Activated naive CD4-positive, alpha-beta T cell treated with anti-CD3 and anti-CD28 coated beads, Interleukin-2, amount 50 U/mL, for 24 hours (primary cell): ENCODE measurements around the gene HIPK2.

Experiments
- H3K27ac Mint-ChIP-seq: one replicate; pipeline ENCODE4 v1.8.0; 2021; ENCODE audit warnings: mild to moderate bottlenecking, mixed read lengths
- H3K27me3 Mint-ChIP-seq: one replicate; pipeline ENCODE4 v1.8.0; 2021; ENCODE audit warnings: mixed read lengths
- H3K36me3 Mint-ChIP-seq: one replicate; pipeline ENCODE4 v1.8.0; 2021; ENCODE audit warnings: mixed read lengths
- H3K4me1 Mint-ChIP-seq: one replicate; pipeline ENCODE4 v1.8.0; 2021; ENCODE audit warnings: mixed read lengths
- H3K4me3 Mint-ChIP-seq: one replicate; pipeline ENCODE4 v1.8.0; 2021; ENCODE audit warnings: mild to moderate bottlenecking, mixed read lengths
- H3K9me3 Mint-ChIP-seq: one replicate; pipeline ENCODE4 v1.8.0; 2021; ENCODE audit warnings: mixed read lengths

HIPK2 gene

GRCh38 chr7:139645572-139646523 lies 131.9 kb downstream of the HIPK2 start:
- no peaks in the 10 kb centered on the region for H3K27me3 Mint-ChIP-seq
- H3K4me3 Mint-ChIP-seq: no peak overlapping the region
- peaks cover 91% of the 10 kb centered on the region for H3K4me1 Mint-ChIP-seq
- H3K9me3 Mint-ChIP-seq: no peaks in the 10 kb centered on the region
- no peak overlapping the region for H3K27ac Mint-ChIP-seq
- no peaks in the 10 kb centered on the region for H3K36me3 Mint-ChIP-seq

- Mint-ChIP-seq H3K36me3 (peaks cover 2% of the 10 kb centered on the region), H3K9me3 (no peaks in the 10 kb centered on the region), H3K4me1 (peaks cover 90% of the 10 kb centered on the region), H3K4me3 (peak overlapping the region; percentile 6), H3K27ac (no peak overlapping the region), H3K27me3 (no peaks in the 10 kb centered on the region)
Observed at GRCh38 chr7:139643951-139644585, 133.7 kb downstream of the HIPK2 start.

GRCh38 chr7:139642283-139642682 lies 135.5 kb downstream of the HIPK2 start:
- Mint-ChIP-seq H3K4me1 (peaks cover 87% of the 10 kb centered on the region), H3K36me3 (peaks cover 2% of the 10 kb centered on the region), H3K27ac (no peak overlapping the region), H3K9me3 (no peaks in the 10 kb centered on the region), H3K27me3 (no peaks in the 10 kb centered on the region), H3K4me3 (no peak overlapping the region)

GRCh38 chr7:139641337-139641992 lies 136.3 kb downstream of the HIPK2 start:
- Mint-ChIP-seq H3K27ac (no peak overlapping the region), H3K9me3 (no peaks in the 10 kb centered on the region), H3K4me1 (peaks cover 87% of the 10 kb centered on the region), H3K4me3 (no peak overlapping the region), H3K36me3 (peaks cover 2% of the 10 kb centered on the region), H3K27me3 (no peaks in the 10 kb centered on the region)

GRCh38 chr7:139640681-139641080 lies 137.1 kb downstream of the HIPK2 start:
- H3K4me1 Mint-ChIP-seq: peaks cover 87% of the 10 kb centered on the region
- H3K4me3 Mint-ChIP-seq: no peak overlapping the region
- H3K27me3 Mint-ChIP-seq: no peaks in the 10 kb centered on the region
- peaks cover 2% of the 10 kb centered on the region for H3K36me3 Mint-ChIP-seq
- H3K27ac Mint-ChIP-seq: no peak overlapping the region
- no peaks in the 10 kb centered on the region for H3K9me3 Mint-ChIP-seq

GRCh38 chr7:139639563-139639962 lies 138.2 kb downstream of the HIPK2 start:
- Mint-ChIP-seq H3K27me3 (no peaks in the 10 kb centered on the region), H3K27ac (no peak overlapping the region), H3K4me1 (peaks cover 88% of the 10 kb centered on the region), H3K9me3 (no peaks in the 10 kb centered on the region), H3K4me3 (no peak overlapping the region), H3K36me3 (peaks cover 2% of the 10 kb centered on the region)

GRCh38 chr7:139635526-139636302 lies 142.1 kb downstream of the HIPK2 start:
- Mint-ChIP-seq H3K9me3 (no peaks in the 10 kb centered on the region), H3K27me3 (no peaks in the 10 kb centered on the region), H3K27ac (peak overlapping the region; percentile 96), H3K4me1 (peaks cover 77% of the 10 kb centered on the region), H3K4me3 (peak overlapping the region; percentile 87), H3K36me3 (peaks cover 10% of the 10 kb centered on the region)

- H3K27ac Mint-ChIP-seq: peak overlapping the region; percentile 42
Observed at GRCh38 chr7:139634087-139634486, 143.7 kb downstream of the HIPK2 start.

GRCh38 chr7:139631520-139632031 lies 146.2 kb downstream of the HIPK2 start:
- H3K4me1 Mint-ChIP-seq: peaks cover 80% of the 10 kb centered on the region
- no peak overlapping the region for H3K4me3 Mint-ChIP-seq
- H3K36me3 Mint-ChIP-seq: peaks cover 20% of the 10 kb centered on the region
- no peaks in the 10 kb centered on the region for H3K27me3 Mint-ChIP-seq
- no peak overlapping the region for H3K27ac Mint-ChIP-seq
- H3K9me3 Mint-ChIP-seq: no peaks in the 10 kb centered on the region

More at GRCh38 chr7:139634087-139634486, 143.7 kb downstream of the HIPK2 start:
- H3K36me3 Mint-ChIP-seq: peaks cover 14% of the 10 kb centered on the region
- no peaks in the 10 kb centered on the region for H3K27me3 Mint-ChIP-seq
- peaks cover 78% of the 10 kb centered on the region for H3K4me1 Mint-ChIP-seq
- H3K9me3 Mint-ChIP-seq: no peaks in the 10 kb centered on the region
- no peak overlapping the region for H3K4me3 Mint-ChIP-seq

- peak overlapping the region; percentile 47 for H3K4me3 Mint-ChIP-seq
- H3K36me3 Mint-ChIP-seq: peaks cover 22% of the 10 kb centered on the region
- H3K9me3 Mint-ChIP-seq: no peaks in the 10 kb centered on the region
- peak overlapping the region; percentile 69 for H3K27ac Mint-ChIP-seq
- peaks cover 80% of the 10 kb centered on the region for H3K4me1 Mint-ChIP-seq
- H3K27me3 Mint-ChIP-seq: no peaks in the 10 kb centered on the region
Observed at GRCh38 chr7:139630643-139631519, 146.9 kb downstream of the HIPK2 start.

- no peaks in the 10 kb centered on the region for H3K27me3 Mint-ChIP-seq
- no peak overlapping the region for H3K4me3 Mint-ChIP-seq
- H3K36me3 Mint-ChIP-seq: peaks cover 30% of the 10 kb centered on the region
- peaks cover 82% of the 10 kb centered on the region for H3K4me1 Mint-ChIP-seq
- peaks cover under 1% of the 10 kb centered on the region for H3K9me3 Mint-ChIP-seq
- peak overlapping the region; percentile 32 for H3K27ac Mint-ChIP-seq
Observed at GRCh38 chr7:139629392-139630082, 148.3 kb downstream of the HIPK2 start.

- H3K4me3 Mint-ChIP-seq: peak overlapping the region; percentile 3
- peaks cover 4% of the 10 kb centered on the region for H3K9me3 Mint-ChIP-seq
- H3K36me3 Mint-ChIP-seq: peaks cover 31% of the 10 kb centered on the region
- H3K27me3 Mint-ChIP-seq: no peaks in the 10 kb centered on the region
- peak overlapping the region; percentile 94 for H3K27ac Mint-ChIP-seq
- peaks cover 86% of the 10 kb centered on the region for H3K4me1 Mint-ChIP-seq
Observed at GRCh38 chr7:139627831-139628230, 150.0 kb downstream of the HIPK2 start.

- no peaks in the 10 kb centered on the region for H3K27me3 Mint-ChIP-seq
- H3K27ac Mint-ChIP-seq: peak overlapping the region; percentile 94
- H3K4me1 Mint-ChIP-seq: peaks cover 82% of the 10 kb centered on the region
- peak overlapping the region; percentile 57 for H3K4me3 Mint-ChIP-seq
- peaks cover 31% of the 10 kb centered on the region for H3K36me3 Mint-ChIP-seq
- H3K9me3 Mint-ChIP-seq: peaks cover 4% of the 10 kb centered on the region
Observed at GRCh38 chr7:139626817-139627216, 151.0 kb downstream of the HIPK2 start.

- Mint-ChIP-seq H3K36me3 (peaks cover 24% of the 10 kb centered on the region), H3K9me3 (peaks cover 4% of the 10 kb centered on the region), H3K27me3 (no peaks in the 10 kb centered on the region), H3K27ac (no peak overlapping the region), H3K4me3 (no peak overlapping the region), H3K4me1 (peaks cover 54% of the 10 kb centered on the region)
Observed at GRCh38 chr7:139623518-139623917, 154.3 kb downstream of the HIPK2 start.
